Activated effector memory CD4-positive, alpha-beta T cell treated with anti-CD3 and anti-CD28 coated beads, Interleukin-2, amount 50 U/mL, for 16 hours (primary cell): ENCODE results near the gene TIMM23.
"Not testable (repeated sequence)": the region's sequence is repeated elsewhere in the genome, so short reads cannot be mapped to it uniquely, and the experiment has no call there.

ENCODE experiments used
- DNase-seq: peaks from one replicate; pipeline ENCODE4 v3.0.0-alpha.2; 2020

Gene TIMM23

DNA sequence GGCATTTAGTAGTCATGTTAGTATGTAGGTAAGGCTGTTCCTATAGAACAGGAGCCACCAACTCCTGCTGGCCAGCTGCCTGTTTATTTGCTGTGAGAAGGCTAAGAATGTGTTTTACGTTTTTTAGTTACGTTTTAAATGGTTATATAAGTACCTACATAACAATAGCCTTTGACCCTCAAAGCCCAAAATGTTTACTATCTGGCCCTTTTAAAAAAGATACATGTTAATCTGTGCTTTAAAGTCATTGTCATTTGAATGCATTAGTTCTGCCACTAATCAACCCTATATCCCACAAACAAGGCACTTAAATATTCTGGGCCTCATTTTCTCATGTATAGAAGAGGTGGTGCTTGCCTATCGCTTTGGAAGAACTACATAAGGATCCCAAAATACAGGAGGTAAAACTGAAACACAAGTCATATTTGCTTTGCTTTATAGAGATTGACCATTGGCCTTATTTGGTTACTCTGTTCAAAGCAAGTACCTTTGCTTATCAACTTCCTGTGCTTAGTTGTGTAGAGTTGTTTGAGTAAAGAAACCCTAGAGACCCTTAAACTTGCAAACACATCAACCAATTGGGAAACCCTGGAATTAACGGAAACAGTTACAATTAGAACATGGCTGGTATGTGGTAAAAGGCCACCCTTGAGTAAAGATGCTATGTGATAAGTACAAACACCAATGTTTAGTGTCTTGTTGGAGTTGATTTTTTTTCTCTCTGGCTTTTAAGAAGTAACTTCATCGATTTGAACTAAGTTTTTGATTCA, 25.9 kb downstream of the TIMM23 start:
- no peak for DNase-seq

DNA sequence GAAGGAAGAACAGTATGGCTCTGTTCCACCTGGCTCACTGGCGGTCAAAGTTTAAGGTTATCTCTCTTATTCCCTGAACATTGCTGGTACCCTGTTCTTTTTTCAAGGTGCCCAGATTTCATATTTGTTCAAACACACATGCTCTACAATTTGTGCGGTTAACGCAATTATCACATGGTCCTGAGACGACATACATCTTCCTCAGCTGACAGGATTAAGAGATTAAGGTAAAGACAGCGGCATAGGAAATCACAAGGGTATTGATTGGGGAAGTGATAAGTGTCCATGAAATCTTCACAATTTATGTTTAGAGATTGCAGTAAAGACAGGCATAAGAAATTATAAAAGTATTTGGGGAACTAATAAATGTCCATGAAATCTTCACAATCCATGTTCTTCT, 27.7 kb downstream of the TIMM23 start:
- DNase-seq, result not testable (repeated sequence)

DNA sequence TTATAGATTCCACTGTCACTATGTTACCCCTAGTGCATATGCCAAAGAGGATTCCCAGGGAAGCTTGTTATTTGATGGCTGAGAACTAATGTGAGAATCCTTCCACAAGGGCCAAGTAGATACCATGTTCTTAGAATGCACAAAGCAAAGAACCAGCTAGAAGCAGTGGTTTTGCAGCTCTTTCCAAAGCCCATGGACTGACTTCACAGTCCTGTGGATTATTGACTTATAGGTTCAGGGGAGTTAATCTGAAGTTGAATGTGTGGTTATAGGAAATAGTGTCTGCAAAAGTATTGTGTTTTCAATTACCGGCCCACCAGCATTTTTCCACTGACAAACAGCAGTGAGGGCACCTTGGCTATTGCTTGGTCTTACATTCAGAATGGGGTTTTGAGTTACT, 28.2 kb downstream of the TIMM23 start:
- no peak for DNase-seq

DNA sequence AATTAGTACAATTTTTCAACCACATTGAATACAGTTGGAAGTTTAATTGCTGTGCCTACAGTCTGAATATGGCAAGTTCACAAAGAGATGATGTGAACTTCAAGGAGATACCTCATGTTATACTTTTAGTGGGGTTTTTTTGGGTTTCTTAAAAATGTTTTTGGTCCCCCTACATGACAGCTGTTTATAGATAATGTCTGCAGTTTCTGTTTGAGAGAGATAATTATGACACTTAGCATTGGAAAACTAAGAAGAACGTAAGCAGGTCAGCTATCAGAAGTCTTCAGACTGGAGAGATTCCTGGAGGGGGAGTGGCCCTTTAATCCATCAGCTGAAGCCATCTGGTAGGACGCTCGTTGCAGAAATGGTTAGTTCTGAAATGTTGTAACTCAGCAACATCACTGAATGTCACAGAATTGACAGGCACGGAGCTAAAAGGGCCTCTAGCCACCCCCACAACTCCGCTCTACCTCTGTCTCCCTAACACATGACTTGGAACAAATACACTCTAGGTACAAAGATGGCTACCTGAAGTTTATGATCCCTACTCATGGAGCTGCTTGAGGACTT, 29.0 kb downstream of the TIMM23 start:
- DNase-seq, result no peak

DNA sequence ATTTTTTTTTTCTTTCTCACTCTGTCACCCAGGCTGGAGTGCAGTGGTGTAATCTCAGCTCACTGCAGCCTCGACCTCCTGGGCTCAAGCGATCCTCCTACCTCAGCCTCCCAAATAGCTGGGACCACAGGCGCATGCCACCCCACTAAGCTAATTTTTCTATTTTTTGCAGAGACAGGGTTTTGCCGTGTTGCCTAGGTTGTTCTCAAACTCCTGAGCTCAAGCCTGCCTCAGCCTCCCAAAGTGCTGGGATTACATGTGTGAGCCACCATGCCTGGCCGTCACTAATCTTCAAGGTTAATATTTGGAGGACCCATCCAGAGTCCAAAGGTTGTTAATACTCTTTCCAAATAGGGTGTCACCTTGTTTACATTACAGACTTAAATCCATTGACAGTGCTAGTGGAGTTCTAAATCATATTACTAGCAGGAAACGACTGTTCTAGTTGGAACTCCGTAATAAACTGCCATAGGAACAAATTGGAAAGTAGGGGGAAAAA, 29.9 kb downstream of the TIMM23 start:
- not testable (repeated sequence) for DNase-seq

DNA sequence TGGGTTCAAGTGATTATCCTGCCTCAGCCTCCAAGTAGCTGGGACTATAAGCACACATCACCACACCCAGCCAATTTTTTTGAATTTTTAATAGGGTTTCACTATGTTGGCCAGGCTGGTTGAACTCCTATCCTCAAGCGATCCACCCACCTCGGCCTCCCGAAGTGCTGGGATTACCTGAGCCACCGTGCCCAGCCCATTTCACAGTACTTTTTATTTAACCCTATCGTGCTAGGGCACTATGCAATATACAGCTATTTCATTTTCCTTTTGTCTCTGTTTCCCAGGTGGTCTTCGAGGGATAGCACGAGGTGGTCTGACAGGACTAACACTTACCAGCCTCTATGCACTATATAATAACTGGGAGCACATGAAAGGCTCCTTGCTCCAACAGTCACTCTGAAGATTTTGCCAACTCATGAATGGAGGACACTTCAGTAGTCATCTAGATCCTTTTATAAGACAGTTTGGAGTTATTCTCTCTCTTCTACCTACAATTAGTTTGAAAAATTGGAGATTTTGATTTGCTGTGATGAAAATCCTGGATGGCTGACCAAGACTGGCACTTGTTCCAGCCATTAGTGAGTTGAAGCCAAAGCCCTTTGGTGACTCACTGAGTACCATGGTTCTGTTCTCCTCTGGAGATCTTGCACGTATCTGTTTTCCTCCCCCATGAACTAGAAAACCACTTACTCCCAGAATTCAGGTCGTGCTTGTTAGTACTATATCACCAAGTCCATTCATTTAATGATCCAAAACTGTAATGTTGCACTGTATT, 30.8 kb downstream of the TIMM23 start:
- no peak for DNase-seq

DNA sequence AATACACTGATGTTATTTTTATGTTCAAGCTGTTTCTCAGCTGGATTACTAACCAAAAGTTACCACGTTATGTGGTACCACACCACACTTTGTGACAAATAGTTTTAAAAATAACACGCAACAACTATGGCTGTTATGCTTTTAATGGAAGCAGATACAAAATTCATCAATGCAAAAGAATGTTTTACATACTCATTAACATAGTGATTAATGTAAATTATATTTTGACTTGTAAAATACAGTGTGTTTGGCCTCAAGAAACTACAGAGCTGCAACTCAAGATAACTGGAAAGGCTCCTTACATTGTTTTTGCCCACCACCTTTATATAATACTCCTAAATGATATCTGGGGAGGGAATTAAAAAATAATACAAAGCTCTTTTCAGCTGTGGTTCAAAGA, 32.7 kb downstream of the TIMM23 start:
- no peak for DNase-seq

DNA sequence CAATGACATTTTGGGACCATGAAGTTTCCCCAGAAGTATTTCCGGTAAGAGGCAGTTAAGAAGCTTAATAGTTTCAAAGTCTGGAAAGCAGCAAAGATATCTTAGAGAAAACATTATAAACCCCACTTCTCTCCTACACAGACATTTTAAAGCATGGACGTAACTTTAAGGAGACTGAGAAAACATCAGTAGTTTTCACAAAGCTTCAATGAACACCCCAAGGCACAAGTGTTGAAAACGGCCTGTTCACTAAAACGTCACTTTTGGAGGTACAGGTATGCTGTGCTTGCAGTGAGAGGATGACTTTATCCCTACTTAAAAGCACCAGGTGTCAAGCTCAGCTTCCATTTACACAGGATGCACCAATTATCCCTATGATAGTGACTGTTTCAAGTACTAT, 33.1 kb downstream of the TIMM23 start:
- DNase-seq, result no peak

DNA sequence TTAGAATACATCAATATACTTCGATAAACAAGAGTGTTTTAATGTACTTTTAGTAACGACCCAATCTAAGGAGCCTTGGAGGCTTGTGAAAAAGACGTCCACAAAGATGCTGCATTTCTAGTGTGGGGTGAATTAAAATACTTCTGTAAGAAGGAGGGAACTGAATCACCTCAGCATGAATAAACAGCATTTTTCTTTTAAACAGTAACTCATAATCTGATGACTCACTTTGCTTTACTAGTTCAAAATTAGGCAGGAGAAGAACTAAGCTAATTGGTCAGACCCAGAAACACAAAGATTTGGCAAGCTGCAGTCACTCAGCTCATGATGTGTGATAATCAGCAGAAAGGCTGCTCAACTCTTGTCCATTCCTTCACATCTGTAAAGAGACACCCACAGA, 33.9 kb downstream of the TIMM23 start:
- DNase-seq, result no peak

DNA sequence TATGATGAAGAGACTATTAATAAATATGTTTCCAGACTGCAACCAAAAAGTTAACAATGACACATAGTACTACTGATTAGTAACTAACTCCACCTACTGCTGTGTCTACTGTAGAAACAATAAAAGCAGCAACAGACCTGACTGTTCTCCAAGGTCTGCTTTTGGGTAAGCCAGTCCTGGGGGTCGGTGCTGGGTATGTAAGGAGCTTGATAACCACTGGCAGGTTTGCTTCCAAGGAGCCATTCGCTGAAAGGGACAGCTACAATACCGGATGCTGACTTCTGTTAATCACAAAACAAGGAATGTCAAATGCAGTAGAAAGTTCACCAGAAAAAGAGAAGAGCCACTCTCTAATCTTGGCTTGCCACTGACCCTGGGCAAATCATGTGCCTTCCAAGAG, 40.5 kb downstream of the TIMM23 start:
- DNase-seq, result no peak

DNA sequence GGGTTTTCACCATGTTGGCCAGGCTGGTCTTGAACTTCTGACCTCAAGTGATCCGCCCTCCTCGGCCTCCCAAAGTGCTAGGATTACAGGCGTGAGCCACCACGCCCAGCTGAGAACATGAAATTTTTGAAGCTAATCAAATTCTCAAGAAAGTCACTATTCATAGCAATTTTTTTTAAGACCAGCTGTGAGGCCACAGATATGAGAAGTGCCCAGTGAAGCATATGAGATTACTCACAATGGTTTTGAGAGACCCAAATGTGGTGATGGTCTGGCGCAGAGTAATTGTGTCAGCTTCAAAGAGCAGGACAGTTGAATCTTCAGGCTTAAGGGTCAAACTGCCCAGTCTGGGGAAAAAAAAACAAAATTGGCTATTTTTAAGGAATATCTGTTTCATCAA, 41.9 kb downstream of the TIMM23 start:
- DNase-seq, result no peak

DNA sequence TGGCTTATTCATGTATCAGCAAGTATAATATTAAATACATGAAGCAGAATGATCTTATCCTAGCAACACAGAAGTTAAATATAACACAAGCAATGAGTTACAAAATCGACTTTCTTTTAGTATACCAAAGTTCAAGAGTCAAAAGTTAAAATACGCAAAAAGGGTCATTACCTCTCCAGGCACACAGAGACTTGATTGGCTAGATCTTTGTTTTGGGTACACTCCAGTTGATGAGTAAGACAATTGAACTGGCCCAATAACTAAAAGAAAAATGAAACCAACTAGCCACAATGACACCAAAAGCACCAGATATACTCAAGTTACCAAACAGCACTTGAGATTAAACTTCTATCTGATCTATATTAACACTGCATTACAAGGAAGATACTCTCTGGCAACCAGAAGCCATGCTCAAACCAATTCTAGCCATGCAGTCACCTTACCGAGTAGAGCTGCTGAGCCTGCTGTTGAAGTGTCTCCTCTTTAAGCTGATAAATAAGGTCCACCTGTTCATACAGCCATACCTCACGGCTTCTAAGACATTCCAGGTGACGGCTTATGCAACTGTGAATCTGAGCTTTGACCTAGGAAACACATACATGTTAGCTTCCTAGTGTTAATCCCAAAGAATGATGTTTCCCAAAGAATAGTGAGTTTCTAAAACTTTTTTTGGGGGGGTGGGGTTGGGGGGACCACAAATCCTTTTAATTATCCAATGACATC, 42.6 kb downstream of the TIMM23 start:
- no peak for DNase-seq

DNA sequence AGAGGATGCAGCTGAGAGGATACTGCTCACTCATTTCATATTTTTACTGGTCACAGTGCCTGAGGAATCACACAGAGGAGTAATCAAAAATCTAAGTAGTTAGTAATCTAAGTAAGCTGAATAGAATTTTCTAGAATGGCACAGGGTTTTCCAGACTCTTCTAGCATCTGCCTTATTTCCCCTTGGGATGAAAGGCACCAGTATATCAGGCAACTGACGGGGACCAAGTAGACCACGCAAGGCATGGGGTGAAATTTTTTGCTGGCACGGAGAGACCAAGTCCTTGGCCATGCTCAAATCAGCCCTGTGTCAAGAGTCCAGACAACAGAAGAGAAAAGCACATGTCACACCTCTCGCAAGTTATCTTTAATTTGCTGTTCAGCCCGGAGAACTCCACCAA, 43.9 kb downstream of the TIMM23 start:
- DNase-seq, result no peak

DNA sequence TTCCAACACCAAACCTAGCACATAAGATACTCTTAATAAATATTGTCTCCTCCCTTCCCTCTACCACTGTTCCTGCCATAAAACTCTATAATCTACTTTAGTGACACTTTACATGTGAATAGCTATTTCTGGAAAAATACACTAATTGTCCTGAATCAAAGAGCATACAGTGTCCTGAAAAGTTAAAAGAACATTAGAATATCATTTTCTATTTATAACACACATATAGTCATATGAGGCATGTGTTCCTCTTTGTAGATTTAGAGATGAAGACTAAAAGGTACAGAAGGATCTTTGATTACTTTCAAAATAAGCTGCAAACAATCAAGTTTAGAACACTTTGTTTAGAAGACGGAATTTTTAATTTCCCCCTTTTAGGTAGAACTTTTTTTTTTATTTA, 44.5 kb downstream of the TIMM23 start:
- DNase-seq, result no peak

DNA sequence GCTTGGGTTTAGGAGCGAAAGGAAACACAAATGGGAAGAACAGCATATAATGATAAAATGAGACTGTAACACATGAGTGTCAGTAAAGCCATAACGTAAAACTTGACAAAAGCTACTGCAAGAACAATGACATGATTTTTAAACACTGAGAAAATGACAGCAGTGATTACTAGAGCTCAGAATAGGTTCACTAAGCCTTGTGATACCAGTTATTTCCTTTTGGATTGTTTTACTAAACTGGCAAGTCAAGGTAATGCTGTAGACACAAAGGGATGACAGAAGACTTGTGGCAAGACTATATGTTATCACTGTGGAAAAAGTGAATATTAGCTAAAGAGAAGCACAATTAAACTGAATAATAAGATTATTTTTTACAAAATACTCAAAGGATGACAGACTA, 45.4 kb downstream of the TIMM23 start:
- DNase-seq, result no peak

DNA sequence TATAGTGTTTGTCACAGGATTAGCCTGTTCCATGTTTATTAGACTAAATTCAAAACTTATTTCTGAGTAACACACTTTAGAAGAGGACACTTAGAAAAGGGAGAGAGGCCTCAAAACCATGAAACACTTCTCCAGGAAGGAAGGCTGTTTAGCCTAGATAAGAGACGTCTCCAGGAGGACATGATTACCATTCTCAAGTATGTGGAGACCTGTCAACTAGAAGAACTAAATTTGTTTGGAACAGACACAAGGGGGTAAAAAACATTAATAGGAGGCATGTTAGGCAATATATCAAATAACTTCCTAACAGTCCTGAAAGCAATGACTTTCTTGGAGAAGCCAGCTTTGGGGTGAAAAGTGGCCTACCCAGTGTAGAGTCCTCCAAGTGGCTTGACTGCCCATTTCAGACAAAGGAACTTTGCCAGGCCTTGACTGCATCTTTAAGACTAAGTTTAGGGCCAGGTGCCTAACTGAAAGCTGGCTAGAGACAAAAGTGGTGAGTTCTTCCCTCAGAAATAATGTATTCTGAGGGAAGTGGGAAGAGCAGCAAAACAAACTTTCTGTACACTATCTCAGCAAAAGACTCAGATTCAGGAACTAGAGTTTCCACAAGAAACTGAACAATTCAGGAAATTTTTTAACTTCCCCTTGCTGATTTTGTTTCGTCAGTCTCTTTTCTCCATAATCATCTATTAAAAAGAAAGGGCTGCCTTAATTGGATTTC, 46.3 kb downstream of the TIMM23 start:
- DNase-seq, result no peak

DNA sequence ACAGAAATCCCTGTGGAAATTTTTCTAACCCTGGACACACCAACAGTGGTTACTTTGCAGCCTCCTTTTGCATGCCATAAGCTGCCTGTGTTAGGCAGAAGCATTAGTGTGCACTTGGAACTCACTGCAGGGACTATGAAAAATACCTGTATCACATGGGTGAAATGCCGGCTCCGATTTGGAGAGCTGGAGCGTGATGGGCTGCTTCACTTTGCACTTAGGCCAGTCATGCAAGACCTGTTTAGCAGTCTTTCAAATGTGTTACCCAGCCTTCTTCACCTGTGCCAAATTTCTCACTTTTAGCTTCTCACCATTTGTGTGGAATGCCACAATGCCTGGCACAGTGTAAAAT, 46.9 kb downstream of the TIMM23 start:
- DNase-seq, result no peak

DNA sequence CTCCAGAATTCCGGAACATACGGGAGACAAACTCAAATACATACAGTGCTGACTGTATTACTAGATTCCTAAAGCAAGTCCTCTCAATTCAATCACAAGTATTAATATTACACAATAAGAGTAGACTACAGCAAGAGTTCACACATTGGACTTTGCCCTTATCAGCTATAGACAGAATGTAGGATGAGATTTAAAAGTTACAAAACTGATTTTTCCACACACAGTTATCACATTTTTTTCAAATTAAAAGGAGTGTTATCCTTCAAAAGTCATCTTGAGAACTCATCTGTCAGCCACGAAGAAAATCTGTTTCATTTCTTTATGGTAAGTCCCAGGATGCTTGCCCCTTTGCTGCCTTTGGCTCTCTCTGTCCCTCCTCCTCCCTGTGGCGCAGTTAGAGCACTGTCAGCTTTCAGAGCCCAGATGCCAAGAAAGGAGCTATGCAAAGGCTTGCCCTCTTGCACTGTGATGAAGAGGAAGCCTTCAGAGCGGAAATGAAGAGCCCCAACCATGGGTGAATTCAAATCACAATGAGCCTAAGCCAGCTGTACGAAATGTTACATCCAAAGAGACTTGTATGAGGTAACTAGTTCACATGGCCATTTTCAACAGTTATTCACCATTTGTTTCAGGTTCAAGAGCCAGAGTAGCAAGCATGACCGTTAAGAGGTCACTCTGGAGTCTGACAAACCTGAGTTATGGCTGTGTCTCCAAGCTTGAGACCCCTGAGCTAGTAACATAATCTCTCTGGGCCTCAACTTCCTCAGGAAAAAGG, 47.5 kb downstream of the TIMM23 start:
- DNase-seq, result no peak

DNA sequence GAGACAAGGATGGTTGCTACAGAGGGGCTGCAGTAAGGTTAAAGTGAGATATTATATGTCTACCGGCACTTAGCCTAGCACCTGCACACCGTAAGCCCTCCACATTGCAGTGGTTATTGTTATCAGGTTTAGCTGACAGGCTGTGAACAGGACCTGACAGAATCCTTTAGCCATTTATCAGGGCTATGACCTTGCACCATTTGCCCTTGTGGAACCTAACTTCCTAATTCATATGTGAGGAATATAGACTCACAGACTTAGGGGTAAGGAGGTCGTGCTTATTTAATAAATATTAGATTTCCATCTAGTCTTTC, 48.0 kb downstream of the TIMM23 start:
- DNase-seq, result no peak

DNA sequence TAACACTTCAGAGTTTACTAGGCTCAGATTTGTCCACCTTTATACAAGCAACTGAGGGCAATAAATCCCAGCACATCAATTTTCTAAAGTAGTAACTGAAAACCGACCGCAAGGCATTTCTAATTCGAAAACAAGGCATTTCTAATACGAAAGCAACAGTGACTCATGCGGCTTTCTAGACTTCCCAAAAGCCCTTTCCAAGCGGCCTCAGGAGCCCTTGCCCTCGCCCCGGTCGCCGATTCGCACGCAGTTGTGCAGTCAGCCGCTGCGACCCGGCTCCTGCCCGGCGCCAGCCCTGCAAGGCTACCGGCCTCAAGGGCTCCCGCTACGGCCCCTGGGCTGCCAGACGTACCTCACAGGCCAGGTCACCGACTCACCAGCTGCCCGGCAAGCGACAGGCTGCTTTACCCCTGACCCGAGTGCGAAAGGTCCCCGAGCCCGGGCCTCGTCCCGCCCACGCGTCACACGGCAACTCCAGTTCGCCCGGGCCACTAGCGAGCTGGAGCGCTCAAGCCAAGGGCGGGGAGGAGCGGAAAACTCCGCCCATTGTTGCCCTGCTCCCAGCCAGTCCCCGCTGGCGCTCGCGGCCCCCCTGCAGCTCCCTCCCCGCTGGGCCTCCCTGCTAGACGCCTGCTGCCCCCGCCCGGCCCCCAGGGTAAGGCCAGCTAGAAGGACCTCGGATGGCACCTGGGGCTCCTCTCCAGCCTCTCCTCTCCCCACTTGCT, 50.9 kb downstream of the TIMM23 start:
- DNase-seq, result peak; percentile 94

DNA sequence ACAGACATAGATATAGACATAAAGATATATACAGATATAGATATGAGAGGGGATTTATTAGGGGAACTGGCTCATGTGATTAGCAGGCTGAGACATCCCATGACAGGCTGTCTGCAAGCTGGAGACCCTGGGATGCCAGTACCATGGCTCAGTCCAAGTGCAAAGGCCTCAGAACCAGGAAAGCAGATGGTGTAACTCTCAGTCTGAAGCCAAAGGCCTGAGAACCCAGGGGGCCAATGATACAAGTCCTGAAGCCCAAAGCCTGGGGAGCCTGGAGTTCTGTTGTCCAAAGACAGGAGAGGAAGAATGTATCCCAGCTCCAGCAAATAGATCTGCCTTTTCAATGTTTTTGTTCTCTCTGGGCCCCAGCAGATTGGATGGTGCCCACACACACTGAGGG, 52.7 kb downstream of the TIMM23 start:
- no peak for DNase-seq
